Suprapubic skin (tissue), 4 donors: ENCODE data around the gene MGAT3.

Source experiments
- EP300 ChIP-seq: sonication (generic); formaldehyde crosslinking; IDR thresholded peaks from one replicate; pipeline ENCODE4 v1.6.1; 2017; ENCODE audit warnings: antibody characterized with exemption
- POLR2A ChIP-seq, 2 donors: fragments of 450-650 bp; IDR thresholded peaks; one replicate each; pipeline ENCODE4 v1.6.1; 2017; ENCODE audit warnings: antibody characterized with exemption in 2 of 2, mild to moderate bottlenecking in 2 of 2, moderate library complexity in 2 of 2
- POLR2AphosphoS5 ChIP-seq, 3 donors: sonication (generic); formaldehyde crosslinking; IDR thresholded peaks; one replicate each; pipeline ENCODE4 v1.6.1; 2017; ENCODE audit warnings: antibody characterized with exemption in 3 of 3
- TF ChIP-seq, protein P1 (sequence below), 2 donors: fragments of 200-600 bp in 1 of 2; fragments of 450-650 bp in 1 of 2; sonication (generic) in 1 of 2; IDR thresholded peaks; one replicate each; pipeline ENCODE4 v1.5.1; 2016 to 2019; ENCODE audit warnings: antibody characterized with exemption in 2 of 2, mild to moderate bottlenecking in 1 of 2, moderate library complexity in 1 of 2

DNA sequence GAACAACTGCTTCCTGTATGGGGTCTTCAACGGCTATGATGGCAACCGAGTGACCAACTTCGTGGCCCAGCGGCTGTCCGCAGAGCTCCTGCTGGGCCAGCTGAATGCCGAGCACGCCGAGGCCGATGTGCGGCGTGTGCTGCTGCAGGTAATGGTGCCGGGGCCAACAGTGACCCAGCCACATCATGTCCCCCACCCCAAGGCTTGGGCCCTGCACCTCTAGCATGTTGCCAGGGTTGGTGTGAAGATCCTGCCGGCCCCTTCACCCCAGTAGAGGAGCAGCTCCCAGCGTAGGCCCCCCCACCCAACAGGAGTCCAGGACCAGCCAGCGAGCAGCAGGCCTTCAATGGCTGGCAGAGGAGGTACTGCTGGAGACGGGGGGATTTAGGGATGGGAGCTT, 41.3 kb upstream of the MGAT3 start:
- TF ChIP-seq, protein P1, sequence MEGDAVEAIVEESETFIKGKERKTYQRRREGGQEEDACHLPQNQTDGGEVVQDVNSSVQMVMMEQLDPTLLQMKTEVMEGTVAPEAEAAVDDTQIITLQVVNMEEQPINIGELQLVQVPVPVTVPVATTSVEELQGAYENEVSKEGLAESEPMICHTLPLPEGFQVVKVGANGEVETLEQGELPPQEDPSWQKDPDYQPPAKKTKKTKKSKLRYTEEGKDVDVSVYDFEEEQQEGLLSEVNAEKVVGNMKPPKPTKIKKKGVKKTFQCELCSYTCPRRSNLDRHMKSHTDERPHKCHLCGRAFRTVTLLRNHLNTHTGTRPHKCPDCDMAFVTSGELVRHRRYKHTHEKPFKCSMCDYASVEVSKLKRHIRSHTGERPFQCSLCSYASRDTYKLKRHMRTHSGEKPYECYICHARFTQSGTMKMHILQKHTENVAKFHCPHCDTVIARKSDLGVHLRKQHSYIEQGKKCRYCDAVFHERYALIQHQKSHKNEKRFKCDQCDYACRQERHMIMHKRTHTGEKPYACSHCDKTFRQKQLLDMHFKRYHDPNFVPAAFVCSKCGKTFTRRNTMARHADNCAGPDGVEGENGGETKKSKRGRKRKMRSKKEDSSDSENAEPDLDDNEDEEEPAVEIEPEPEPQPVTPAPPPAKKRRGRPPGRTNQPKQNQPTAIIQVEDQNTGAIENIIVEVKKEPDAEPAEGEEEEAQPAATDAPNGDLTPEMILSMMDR (IDR thresholded peaks at IDR 0.05), result no peak
- TF ChIP-seq POLR2AphosphoS5 (IDR thresholded peaks at IDR 0.05), result no peak
- no peak for TF ChIP-seq POLR2A (IDR thresholded peaks at IDR 0.05)
- TF ChIP-seq EP300, result no peak
